DMS53 treated with DMSO at 0.1 percent for 48 hours (cell line): ENCODE results near the gene CCNB1IP1.
"Not testable (repeated sequence)": the region's sequence is repeated elsewhere in the genome, so short reads cannot be mapped to it uniquely, and the experiment has no call there.

Experiments used
- DNase-seq: peaks from one replicate; lab custom pipeline; 2025; ENCODE audit not compliant: unreplicated experiment; lab: John Stamatoyannopoulos, UW

Gene CCNB1IP1, protein sequence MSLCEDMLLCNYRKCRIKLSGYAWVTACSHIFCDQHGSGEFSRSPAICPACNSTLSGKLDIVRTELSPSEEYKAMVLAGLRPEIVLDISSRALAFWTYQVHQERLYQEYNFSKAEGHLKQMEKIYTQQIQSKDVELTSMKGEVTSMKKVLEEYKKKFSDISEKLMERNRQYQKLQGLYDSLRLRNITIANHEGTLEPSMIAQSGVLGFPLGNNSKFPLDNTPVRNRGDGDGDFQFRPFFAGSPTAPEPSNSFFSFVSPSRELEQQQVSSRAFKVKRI

DNA sequence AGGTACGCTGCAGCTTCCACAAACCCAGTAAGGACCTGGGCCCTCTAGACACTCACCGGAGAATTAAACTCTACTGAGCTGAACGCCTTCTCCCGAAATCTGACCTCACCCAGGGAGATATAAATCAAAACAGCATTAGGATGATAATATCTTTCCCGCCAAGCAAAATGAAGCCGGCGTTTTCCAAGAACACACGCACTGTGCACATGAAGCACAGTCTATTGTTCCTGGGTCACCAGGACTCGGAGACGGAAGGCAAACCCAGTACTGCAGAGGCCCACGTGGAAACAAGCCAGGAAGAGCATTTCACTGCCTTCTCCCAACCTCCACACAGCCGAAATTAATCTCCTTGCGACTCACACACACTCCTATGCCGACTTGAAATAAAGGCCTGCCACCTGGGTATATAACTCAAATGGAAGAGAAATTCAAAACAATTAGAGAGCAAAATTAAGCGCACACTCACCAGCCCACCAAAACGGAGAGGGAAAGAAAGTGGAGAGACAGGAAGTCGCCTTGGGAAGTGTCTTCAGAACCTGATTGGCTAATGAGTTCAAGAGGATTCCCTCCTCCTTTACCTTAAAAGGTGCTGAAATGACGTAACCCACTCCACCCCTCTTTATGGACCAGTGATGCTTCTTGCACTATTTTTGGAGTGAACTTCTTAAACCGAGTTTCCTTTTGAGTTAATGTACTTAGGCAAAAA, at the start of gene CCNB1IP1:
Gene CCNB1IP1, minus strand, starts transcription at position 492 of the 706 bp plus-strand sequence. CDS start 16,756 bp downstream, outside the sequence.
- DNase-seq, result peak; percentile 46

DNA sequence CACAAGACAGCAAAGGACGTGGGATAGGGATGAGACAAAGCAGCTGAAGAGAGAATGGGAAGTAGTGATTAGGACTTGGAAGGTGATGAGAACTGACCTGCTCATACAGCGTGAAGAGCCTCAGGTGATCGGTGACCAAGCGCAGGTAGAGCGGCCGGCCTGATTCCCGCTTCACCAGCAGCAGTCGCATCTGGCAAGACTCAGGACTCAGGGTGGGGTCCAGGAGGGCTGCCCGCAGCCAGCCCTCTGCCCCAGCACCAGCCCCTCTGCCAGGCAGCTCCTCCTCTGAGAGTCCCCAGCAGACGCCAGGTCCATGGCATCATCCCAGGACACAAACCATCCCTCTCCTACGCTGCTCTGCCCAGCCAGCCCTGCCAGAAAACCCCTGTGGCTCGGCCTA, 49.4 kb upstream of the CCNB1IP1 start:
- DNase-seq, result no peak

DNA sequence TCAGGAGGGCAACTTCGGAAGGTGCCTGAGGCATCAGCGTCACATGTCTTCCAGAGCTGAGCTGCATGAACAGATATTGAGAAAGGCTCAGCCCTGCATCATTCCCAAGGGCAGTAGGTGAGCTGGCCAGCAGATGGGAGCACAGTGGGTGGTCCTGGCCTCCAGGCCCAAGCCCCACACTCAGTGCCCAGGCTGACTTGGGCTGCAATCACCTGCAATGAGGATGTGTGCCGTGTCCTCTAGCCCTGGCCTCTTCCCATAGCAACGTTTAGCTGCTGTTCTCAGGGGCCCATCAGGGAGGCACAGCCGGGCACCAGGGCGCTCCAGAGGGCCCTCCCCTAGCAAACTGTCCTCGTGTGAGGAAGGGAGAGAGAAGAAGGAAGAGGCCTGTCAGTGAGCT, 48.3 kb upstream of the CCNB1IP1 start:
- DNase-seq, result no peak

- no peak for DNase-seq
Observed at GRCh38 chr14:20380681-20381080, 47.6 kb upstream of the CCNB1IP1 start.

DNA sequence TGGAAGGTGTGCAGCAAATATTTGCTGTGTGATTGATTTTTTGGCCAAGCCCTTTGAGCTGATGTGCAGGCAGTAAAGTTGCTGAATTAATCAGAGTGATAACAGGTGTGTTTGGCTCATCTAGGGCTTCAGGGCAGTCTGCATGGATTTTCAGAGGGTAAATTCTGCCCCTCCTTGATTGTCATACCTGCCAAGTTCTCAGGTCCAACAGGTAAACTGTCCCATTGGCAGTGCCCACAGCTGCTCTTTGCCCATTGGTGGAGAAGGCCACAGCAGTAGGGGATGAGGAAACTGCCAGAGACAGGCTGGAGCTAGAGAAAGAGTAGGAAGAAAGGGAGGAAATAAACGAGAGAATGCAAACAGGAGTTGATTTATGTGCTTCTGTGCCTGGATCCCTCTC, 46.7 kb upstream of the CCNB1IP1 start:
- no peak for DNase-seq

DNA sequence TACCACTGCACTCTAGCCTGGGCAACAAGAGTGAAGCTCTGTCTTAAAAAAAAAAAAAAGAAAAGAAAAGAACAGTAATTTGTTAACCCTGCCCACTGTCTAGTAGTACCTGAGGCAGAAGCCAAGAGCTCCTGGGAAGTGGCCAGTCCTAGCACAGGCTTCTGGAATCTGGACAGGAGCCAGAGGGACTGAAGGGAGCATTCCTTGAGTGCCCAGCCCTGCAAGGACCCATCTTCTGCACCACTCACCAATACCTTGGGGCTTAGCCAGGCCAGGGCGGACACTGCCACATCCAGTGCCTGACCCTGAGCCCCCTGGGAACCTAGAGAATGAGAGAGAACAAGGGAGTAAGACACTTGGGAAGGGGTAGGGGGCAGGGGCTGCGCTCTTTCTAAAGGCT, 44.1 kb upstream of the CCNB1IP1 start:
- no peak for DNase-seq

DNA sequence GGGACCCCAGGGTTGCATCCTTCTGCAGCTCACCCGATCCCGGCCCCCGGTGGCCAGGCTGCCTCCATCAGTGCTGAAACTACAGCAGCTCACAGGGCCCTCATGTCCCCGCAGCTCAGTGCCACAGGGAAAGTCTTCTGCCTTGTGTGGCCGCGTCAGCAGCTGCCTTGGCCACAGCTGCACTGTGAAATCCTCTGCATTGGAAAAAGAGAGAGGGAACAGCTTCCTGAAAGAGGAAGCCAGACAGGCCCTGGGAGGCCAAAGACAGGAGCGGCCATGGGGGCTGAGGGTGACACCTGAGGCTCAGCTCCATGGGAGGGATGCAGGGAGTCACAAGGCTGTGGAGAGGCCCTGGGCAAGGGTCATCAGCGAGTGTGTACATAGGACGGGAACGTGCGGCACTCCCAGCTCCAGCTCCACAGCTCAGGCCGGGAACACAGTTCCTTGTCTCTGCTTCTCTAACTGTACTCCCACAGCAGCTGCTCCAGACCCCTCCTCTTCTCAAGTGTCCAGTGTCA, 43.1 kb upstream of the CCNB1IP1 start:
- DNase-seq, result no peak

- no peak for DNase-seq
Observed at GRCh38 chr14:20375471-20375870, 42.4 kb upstream of the CCNB1IP1 start.

DNA sequence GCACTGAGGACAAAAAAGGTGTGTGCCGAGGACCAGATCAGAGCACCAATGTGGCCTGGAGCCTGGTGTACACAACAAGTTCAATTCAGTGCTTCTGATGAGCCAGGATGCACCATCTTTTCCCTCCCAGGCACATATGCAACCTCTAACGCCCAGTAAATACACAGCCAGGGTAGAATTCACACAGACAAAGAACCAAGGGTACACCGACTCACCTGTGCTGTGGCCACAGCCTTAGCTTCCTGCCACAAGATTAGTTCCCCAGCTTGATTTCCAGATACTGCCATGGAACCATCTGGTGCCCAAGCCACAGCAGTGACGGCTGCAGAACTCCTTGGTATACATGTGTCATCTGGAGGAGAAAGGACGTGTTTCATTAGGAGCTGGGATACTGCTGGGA, 39.7 kb upstream of the CCNB1IP1 start:
- DNase-seq, result no peak

GRCh38 chr14:20365928-20366327, 32.8 kb upstream of the CCNB1IP1 start:
- no peak for DNase-seq

DNA sequence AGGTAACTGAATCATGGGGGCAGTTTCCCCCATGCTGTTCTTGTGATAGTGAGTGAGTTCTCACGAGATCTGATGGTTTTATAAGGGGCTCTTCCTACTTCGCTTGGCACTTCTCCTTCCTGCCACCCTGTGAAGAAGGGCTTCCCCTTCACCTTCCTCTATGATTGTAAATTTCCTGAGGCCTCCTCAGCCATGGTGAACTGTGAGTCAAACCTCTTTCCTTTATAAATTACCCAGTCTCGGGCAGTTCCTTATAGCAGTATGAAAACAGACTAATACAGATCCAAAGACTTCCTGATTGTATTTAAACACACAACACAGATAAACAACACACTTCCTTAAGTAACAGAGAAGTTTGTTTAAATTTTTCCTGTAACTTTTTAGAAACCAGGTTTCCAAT, 25.4 kb upstream of the CCNB1IP1 start:
- DNase-seq, result not testable (repeated sequence)

- no peak for DNase-seq
Observed at GRCh38 chr14:20356422-20356821, 23.3 kb upstream of the CCNB1IP1 start.

GRCh38 chr14:20350860-20351259, 17.8 kb upstream of the CCNB1IP1 start:
- DNase-seq, result no peak

DNA sequence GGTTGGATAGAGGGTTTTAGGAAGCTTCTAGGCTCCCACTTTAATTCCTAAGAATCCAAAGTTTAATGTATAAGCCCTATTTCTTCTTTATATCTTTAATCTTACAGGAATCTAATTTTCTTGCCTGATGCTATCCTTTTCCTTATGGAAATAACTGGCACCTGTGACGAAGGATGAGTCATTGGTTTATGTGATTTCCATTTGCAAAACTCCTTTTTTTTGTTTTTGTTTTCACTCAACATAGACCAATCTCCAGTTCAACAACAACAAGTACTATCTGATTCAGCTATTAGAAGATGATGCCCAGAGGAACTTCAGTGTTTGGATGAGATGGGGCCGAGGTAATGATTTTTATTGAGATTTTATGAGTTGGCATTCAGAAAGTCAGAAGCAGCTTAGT, 17.2 kb upstream of the CCNB1IP1 start:
- DNase-seq, result no peak

GRCh38 chr14:20347747-20348146, 14.7 kb upstream of the CCNB1IP1 start:
- DNase-seq, result no peak

DNA sequence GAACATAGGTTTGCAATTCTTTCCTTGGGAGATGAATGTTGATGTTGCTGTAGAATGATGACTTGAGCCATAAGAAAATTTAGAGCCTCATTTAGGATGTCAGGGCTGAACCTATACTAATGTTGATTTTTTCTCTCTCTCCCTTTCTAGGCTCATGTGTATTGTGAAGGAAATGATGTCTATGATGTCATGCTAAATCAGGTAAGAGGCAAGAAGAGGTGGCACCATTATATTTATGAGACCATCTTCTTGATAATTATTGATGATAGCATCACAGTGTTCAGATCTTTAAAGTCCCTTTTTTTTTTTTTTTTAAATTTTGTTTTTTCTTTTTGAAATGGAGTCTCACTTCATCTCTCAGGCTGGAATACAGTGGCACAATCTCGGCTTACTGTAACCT, 13.6 kb upstream of the CCNB1IP1 start:
- no peak for DNase-seq

GRCh38 chr14:20345366-20345765, 12.3 kb upstream of the CCNB1IP1 start:
- DNase-seq, result no peak

GRCh38 chr14:20343862-20344220, 10.8 kb upstream of the CCNB1IP1 start:
- no peak for DNase-seq

- DNase-seq, result peak; percentile 79
Observed at GRCh38 chr14:20343092-20343861, 10.2 kb upstream of the CCNB1IP1 start, which contains the start of gene PARP2. Gene PARP2, plus strand, starts transcription at chr14:20343635. Its CDS starts 7 bp downstream, at chr14:20343642.

GRCh38 chr14:20341646-20342045, 8.6 kb upstream of the CCNB1IP1 start:
- DNase-seq, result no peak

DNA sequence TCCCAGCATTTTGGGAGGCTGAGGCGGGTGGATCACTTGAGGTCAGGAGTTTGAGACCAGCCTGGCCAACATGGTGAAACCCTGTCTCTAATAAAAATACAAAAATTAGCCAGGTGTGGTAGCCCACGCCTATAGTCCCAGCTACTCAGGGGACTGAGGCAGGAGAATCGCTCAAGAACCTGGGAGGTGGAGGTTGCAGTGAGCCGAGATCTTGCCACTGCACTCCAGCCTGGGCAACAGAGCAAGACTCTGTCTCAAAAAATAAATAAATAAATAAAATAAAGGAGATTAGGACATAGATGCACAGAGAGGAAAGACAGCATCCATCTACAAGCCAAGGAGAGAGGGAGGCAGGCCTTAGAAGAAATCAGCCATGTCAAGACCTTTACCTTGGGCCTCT, 8.0 kb upstream of the CCNB1IP1 start:
- DNase-seq, result not testable (repeated sequence)

DNA sequence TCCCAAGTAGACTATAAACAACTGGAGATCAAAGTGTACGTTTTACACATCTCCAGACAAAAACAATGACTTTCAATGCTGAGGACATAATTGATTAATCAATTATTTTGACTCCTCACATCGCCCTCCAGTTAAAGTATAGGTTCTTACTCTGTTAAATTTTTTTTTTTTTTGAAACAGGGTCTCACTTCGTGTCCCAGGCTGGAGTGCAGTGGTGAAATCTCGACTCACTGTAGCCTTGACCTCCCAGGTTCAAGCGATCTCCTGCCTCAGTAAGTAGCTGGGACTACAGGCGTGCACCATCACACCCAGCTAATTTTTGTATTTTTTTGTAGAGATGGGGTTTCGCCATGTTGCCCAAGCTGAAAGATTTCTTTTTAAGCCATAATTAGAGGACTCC, 938 bp upstream of the CCNB1IP1 start:
- no peak for DNase-seq
